Ovary (tissue), 3 donors: Measurements from ENCODE around the gene PRAMEF12.
"Not testable (repeated sequence)": the region's sequence is repeated elsewhere in the genome, so short reads cannot be mapped to it uniquely, and the experiment has no call there.

Experiments used
- EP300 ChIP-seq: sonication (generic); formaldehyde crosslinking; IDR thresholded peaks from one replicate; pipeline ENCODE4 v1.6.1; 2017; ENCODE audit warnings: antibody characterized with exemption
- TF ChIP-seq, protein P1 (sequence below), 3 donors: fragments of 450-650 bp in 2 of 3; fragments of 200-600 bp in 1 of 3; IDR thresholded peaks; one replicate each; pipeline versions ENCODE4 v1.5.1 to v1.8.0; 2016 to 2022; ENCODE audit warnings: antibody characterized with exemption in 3 of 3, mild to moderate bottlenecking in 1 of 3
- donor health status: DM: no; HTN: no; CAD: no.

- not testable (repeated sequence) for TF ChIP-seq EP300
- TF ChIP-seq, protein P1, sequence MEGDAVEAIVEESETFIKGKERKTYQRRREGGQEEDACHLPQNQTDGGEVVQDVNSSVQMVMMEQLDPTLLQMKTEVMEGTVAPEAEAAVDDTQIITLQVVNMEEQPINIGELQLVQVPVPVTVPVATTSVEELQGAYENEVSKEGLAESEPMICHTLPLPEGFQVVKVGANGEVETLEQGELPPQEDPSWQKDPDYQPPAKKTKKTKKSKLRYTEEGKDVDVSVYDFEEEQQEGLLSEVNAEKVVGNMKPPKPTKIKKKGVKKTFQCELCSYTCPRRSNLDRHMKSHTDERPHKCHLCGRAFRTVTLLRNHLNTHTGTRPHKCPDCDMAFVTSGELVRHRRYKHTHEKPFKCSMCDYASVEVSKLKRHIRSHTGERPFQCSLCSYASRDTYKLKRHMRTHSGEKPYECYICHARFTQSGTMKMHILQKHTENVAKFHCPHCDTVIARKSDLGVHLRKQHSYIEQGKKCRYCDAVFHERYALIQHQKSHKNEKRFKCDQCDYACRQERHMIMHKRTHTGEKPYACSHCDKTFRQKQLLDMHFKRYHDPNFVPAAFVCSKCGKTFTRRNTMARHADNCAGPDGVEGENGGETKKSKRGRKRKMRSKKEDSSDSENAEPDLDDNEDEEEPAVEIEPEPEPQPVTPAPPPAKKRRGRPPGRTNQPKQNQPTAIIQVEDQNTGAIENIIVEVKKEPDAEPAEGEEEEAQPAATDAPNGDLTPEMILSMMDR (IDR thresholded peaks at IDR 0.05) = not testable (repeated sequence)
Observed at GRCh38 chr1:12731084-12731483, 42.5 kb upstream of the PRAMEF12 start.
